Stimulated activated CD8-positive, alpha-beta memory T cell treated with anti-CD3 and anti-CD28 coated beads, Interleukin-7, amount 100 ng/mL, for 24 hours (primary cell): ENCODE measurements around the gene GRIN1.
"Not testable (repeated sequence)": the region's sequence is repeated elsewhere in the genome, so short reads cannot be mapped to it uniquely, and the experiment has no call there.

ENCODE experiments used
- DNase-seq: peaks from one replicate; pipeline ENCODE4 v3.0.0-alpha.2; 2020; ENCODE audit warnings: low read depth

GRIN1 gene

GRCh38 chr9:137111788-137112563 lies 27.0 kb upstream of the GRIN1 start:
- DNase-seq, result no peak

- no peak for DNase-seq
Measured at GRCh38 chr9:137112564-137113384, 26.2 kb upstream of the GRIN1 start.

- DNase-seq, result no peak
Measured at GRCh38 chr9:137113385-137114159, 25.4 kb upstream of the GRIN1 start.

GRCh38 chr9:137114220-137114612 lies 24.7 kb upstream of the GRIN1 start:
- DNase-seq, result no peak

GRCh38 chr9:137114613-137115393 lies 24.2 kb upstream of the GRIN1 start, which contains the start of gene DPP7:
DPP7 (minus strand) TSS chr9:137114733; CDS start chr9:137114713, 20 bp downstream.
- DNase-seq, result peak; percentile 51

- no peak for DNase-seq
Measured at GRCh38 chr9:137115394-137116026, 23.4 kb upstream of the GRIN1 start.

GRCh38 chr9:137116027-137116507 lies 22.9 kb upstream of the GRIN1 start:
- no peak for DNase-seq

- DNase-seq, result no peak
Measured at GRCh38 chr9:137116728-137117127, 22.2 kb upstream of the GRIN1 start.

GRCh38 chr9:137117269-137117731 lies 21.7 kb upstream of the GRIN1 start:
- no peak for DNase-seq

GRCh38 chr9:137118092-137118603 lies 20.8 kb upstream of the GRIN1 start:
- not testable (repeated sequence) for DNase-seq

- DNase-seq, result not testable (repeated sequence)
Measured at GRCh38 chr9:137121927-137122795, 16.8 kb upstream of the GRIN1 start.

- not testable (repeated sequence) for DNase-seq
Measured at GRCh38 chr9:137122796-137123467, 16.0 kb upstream of the GRIN1 start.

GRCh38 chr9:137123468-137123837 lies 15.5 kb upstream of the GRIN1 start:
- DNase-seq, result no peak

GRCh38 chr9:137123952-137124462 lies 14.9 kb upstream of the GRIN1 start:
- DNase-seq, result not testable (repeated sequence)

GRCh38 chr9:137126786-137127185 lies 12.2 kb upstream of the GRIN1 start:
- no peak for DNase-seq

- no peak for DNase-seq
Measured at GRCh38 chr9:137127301-137128157, 11.4 kb upstream of the GRIN1 start.

- no peak for DNase-seq
Measured at GRCh38 chr9:137128158-137128861, 10.6 kb upstream of the GRIN1 start.
